Smooth muscle cell (in vitro differentiated cells): ENCODE data around the gene PRIM1. TPM values are rescaled to one million over a fixed set of nuclear protein-coding genes. Genes with fewer than 3 reads are reported as not detected.

ENCODE experiments used
- DNase-seq: peaks from one replicate; lab custom pipeline; 2025; ENCODE audit not compliant: unreplicated experiment; lab: John Stamatoyannopoulos, UW
- H2AFZ ChIP-seq: fragments of 200-600 bp; sonication (generic); 2 replicates; pipeline ENCODE4 v1.6.0; 2016; ENCODE audit warnings: antibody characterized with exemption, low read depth, mild to moderate bottlenecking
- H3F3A ChIP-seq: fragments of 200-600 bp; sonication (generic); 2 replicates; pipeline ENCODE4 v1.6.0; 2017; ENCODE audit warnings: antibody characterized with exemption, low read depth
- H3K27ac ChIP-seq: fragments of 200-600 bp; sonication (generic); 2 replicates; pipeline ENCODE4 v1.5.1; 2016; ENCODE audit warnings: low read depth, mild to moderate bottlenecking
- H3K27me3 ChIP-seq: fragments of 200-600 bp; sonication (generic); 2 replicates; pipeline ENCODE4 v1.6.1; 2016; ENCODE audit warnings: low read depth, mild to moderate bottlenecking
- H3K36me3 ChIP-seq: fragments of 200-600 bp; sonication (generic); 2 replicates; pipeline ENCODE4 v1.5.1; 2016; ENCODE audit warnings: low read depth
- H3K4me1 ChIP-seq: fragments of 200-600 bp; sonication (generic); 2 replicates; pipeline ENCODE4 v1.5.1; 2016; ENCODE audit warnings: low read depth
- H3K4me2 ChIP-seq: fragments of 200-600 bp; sonication (generic); 2 replicates; pipeline ENCODE4 v1.6.0; 2016; ENCODE audit warnings: mild to moderate bottlenecking
- H3K4me3 ChIP-seq: fragments of 200-600 bp; sonication (generic); 2 replicates; pipeline ENCODE4 v1.5.1; 2016; ENCODE audit warnings: mild to moderate bottlenecking
- H3K79me2 ChIP-seq: fragments of 200-600 bp; sonication (generic); 2 replicates; pipeline ENCODE4 v1.6.0; 2016; ENCODE audit warnings: low read depth, mild to moderate bottlenecking
- H3K9ac ChIP-seq: fragments of 200-600 bp; sonication (generic); 2 replicates; pipeline ENCODE4 v1.6.0; 2016; ENCODE audit warnings: low read depth
- H3K9me3 ChIP-seq: fragments of 200-600 bp; sonication (generic); replicated peaks from 2 replicates; pipeline ENCODE4 v1.5.1; 2016; ENCODE audit warnings: low read depth
- H4K20me1 ChIP-seq: fragments of 200-600 bp; sonication (generic); 2 replicates; pipeline ENCODE4 v1.6.0; 2016; ENCODE audit warnings: low read depth
- CTCF ChIP-seq: fragments of 200-600 bp; sonication (generic); IDR thresholded peaks from 2 replicates; pipeline ENCODE4 v1.5.1; 2017; ENCODE audit warnings: borderline replicate concordance, mild to moderate bottlenecking, antibody characterized with exemption; ENCODE audit not compliant: insufficient read depth, poor library complexity, severe bottlenecking
- WGBS: methylation state at CpG from one replicate; pipeline ENCODE4 v1.1.7; 2016; ENCODE audit warnings: low lambda C conversion rate; 5-methylcytosine and 5-hydroxymethylcytosine counted together
- polyA plus RNA-seq: library from polyadenylated mRNA; unstranded; fragments of >200 nt; fragmentation: Nextera tagmentation; extraction: Ambion mirVana; gene quantifications from 2 replicates; pipeline ENCODE4 v1.2.1, GENCODE V29; 2016
- total RNA-seq: library from RNA; depleted of rRNA; stranded (reverse); fragments of >200 nt; gene quantifications from 2 replicates; pipeline ENCODE4 v1.2.3, GENCODE V29; 2014

The PRIM1 gene
- total and polyA plus RNA-seq, 2 experiments from 2014 or later, result 7.0 to 12.7 TPM

GRCh38 chr12:56768424-56768823 lies 16.3 kb upstream of the PRIM1 start:
- TF ChIP-seq CTCF, result no peak
- no peak overlapping the region for H3K4me2 ChIP-seq

GRCh38 chr12:56766535-56766934 lies 14.4 kb upstream of the PRIM1 start:
- no peaks in the 10 kb centered on the region for H3K79me2 ChIP-seq
- no peak overlapping the region for H3K4me2 ChIP-seq
- no peak overlapping the region for H3K4me3 ChIP-seq
- H3F3A ChIP-seq, result peaks cover 3% of the 10 kb centered on the region
- H4K20me1 ChIP-seq, result no peaks in the 10 kb centered on the region
- no peak overlapping the region for H3K9ac ChIP-seq
- H3K27me3 ChIP-seq, result no peaks in the 10 kb centered on the region
- no peaks in the 10 kb centered on the region for H3K9me3 ChIP-seq
- H3K4me1 ChIP-seq, result peaks cover 17% of the 10 kb centered on the region
- WGBS, result 81% methylated on average over 6 of the region's 6 CpGs
- no peak overlapping the region for H3K27ac ChIP-seq
- TF ChIP-seq CTCF, result no peak
- no peaks in the 10 kb centered on the region for H3K36me3 ChIP-seq
- peak overlapping the region; percentile 49 for H2AFZ ChIP-seq
- DNase-seq, result no peak

More at GRCh38 chr12:56768424-56768823, 16.3 kb upstream of the PRIM1 start:
- no peak overlapping the region for H3K9ac ChIP-seq
- no peak for DNase-seq
- H4K20me1 ChIP-seq, result no peaks in the 10 kb centered on the region
- H3K36me3 ChIP-seq, result no peaks in the 10 kb centered on the region
- H3K4me3 ChIP-seq, result no peak overlapping the region
- no peak overlapping the region for H3K27ac ChIP-seq
- peaks cover 17% of the 10 kb centered on the region for H3K4me1 ChIP-seq
- peaks cover 3% of the 10 kb centered on the region for H3F3A ChIP-seq
- no peak overlapping the region for H2AFZ ChIP-seq
- 89% methylated on average over 5 of the region's 5 CpGs for WGBS
- H3K27me3 ChIP-seq, result no peaks in the 10 kb centered on the region
- no peaks in the 10 kb centered on the region for H3K79me2 ChIP-seq
- no peaks in the 10 kb centered on the region for H3K9me3 ChIP-seq

DNA sequence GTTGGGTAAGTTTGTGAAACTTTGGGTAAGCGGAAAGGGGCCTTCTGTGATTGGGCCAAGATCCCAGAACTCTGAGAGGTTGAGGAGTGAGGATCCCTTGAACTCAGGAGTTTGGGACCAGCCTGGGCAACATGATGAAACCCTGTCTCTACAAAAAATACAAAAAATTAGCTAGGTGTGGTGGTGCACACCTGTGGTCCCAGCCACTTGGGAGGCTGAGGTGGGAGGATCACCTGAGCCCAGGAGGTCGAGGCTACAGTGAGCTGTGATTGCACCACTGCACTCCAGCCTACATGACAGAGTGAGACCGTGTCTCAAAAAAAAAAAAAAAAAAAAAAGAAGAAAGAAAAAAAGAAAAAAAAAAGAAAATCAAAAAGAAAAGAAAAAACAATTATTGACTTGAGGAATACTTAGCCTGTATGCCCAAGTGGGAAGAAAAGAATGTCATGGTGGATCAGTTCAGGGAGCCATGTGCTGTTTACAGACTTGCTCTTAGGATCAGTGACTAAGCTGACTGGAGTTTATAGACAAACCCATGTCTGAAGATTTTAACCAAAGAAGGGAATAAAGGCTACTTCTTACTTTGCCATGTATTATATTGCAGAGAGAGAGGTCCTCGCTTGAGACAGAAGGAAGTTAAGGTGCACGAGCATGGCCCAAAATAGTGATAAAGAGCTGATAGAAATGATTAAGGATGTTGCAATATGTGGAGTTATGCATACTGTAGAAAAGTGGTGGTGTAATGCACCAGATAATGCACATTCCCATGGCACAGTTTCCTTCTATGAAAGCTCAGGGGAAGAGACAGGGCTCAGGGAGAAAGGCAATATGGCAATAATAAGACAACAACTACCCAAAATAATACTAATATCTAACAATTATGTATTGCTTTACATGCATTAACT lies 11.9 kb upstream of the PRIM1 start:
- no peaks in the 10 kb centered on the region for H3K27me3 ChIP-seq

More for the DNA sequence above, 11.9 kb upstream of the PRIM1 start:
- 40% methylated on average over 5 of the region's 5 CpGs for WGBS
- H3K4me2 ChIP-seq, result peak overlapping the region; percentile 78
- no peaks in the 10 kb centered on the region for H3K79me2 ChIP-seq
- H3K27ac ChIP-seq, result peak overlapping the region; percentile 68
- DNase-seq, result no peak
- peaks cover 3% of the 10 kb centered on the region for H3F3A ChIP-seq
- H2AFZ ChIP-seq, result no peak overlapping the region
- H3K4me3 ChIP-seq, result no peak overlapping the region
- no peak for TF ChIP-seq CTCF
- peak overlapping the region; percentile 30 for H3K9ac ChIP-seq
- no peaks in the 10 kb centered on the region for H4K20me1 ChIP-seq
- H3K36me3 ChIP-seq, result no peaks in the 10 kb centered on the region
- peaks cover 17% of the 10 kb centered on the region for H3K4me1 ChIP-seq
- no peaks in the 10 kb centered on the region for H3K9me3 ChIP-seq
